VCaP (cell line): Measurements from ENCODE around the gene RAB27A.
"Not testable (repeated sequence)": the region's sequence is repeated elsewhere in the genome, so short reads cannot be mapped to it uniquely, and the experiment has no call there.

Experiments
- H3K27ac ChIP-seq: fragments of 450-650 bp; 2 replicates; pipeline ENCODE4 v1.5.1; 2017
- TF ChIP-seq, protein P1 (sequence below): fragments of 450-650 bp; conservative IDR thresholded peaks from 2 replicates; pipeline ENCODE4 v1.5.1; 2017; ENCODE audit warnings: mild to moderate bottlenecking, moderate library complexity

Gene RAB27A

DNA sequence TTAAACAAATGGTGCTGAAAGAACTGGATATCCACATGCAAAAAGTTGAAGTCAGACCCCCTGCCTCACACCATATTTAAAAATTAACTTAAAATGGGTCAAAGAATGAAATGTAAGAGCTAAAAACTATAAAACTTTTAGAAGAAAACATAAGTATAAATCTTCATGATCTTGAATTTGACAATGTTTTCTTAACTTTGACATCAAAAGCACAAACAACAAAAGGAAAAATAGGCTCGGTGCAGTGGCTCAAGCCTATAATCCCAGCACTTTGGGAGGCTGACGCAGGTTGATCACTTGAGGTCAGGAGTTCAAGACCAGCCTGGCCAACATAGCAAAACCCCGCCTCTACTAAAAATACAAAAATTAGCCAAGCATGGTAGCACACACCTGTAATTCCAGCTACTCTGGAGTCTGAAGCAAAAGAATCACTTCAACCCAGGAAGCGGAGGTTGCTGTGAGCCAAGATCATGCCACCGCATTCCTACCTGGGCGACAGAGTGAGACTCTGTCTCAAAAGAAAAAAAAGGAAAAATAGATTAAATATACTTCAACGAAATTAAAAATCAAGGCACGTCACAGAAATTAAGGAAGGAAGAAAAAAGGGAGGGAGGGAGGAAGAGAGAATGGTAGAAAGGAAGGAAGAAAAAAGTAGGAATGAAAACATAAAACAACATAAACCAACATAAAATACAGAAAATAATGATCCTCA lies 1.5 kb downstream of the RAB27A start:
- TF ChIP-seq, protein P1, sequence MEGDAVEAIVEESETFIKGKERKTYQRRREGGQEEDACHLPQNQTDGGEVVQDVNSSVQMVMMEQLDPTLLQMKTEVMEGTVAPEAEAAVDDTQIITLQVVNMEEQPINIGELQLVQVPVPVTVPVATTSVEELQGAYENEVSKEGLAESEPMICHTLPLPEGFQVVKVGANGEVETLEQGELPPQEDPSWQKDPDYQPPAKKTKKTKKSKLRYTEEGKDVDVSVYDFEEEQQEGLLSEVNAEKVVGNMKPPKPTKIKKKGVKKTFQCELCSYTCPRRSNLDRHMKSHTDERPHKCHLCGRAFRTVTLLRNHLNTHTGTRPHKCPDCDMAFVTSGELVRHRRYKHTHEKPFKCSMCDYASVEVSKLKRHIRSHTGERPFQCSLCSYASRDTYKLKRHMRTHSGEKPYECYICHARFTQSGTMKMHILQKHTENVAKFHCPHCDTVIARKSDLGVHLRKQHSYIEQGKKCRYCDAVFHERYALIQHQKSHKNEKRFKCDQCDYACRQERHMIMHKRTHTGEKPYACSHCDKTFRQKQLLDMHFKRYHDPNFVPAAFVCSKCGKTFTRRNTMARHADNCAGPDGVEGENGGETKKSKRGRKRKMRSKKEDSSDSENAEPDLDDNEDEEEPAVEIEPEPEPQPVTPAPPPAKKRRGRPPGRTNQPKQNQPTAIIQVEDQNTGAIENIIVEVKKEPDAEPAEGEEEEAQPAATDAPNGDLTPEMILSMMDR: no peak
- no peak overlapping the region for H3K27ac ChIP-seq

DNA sequence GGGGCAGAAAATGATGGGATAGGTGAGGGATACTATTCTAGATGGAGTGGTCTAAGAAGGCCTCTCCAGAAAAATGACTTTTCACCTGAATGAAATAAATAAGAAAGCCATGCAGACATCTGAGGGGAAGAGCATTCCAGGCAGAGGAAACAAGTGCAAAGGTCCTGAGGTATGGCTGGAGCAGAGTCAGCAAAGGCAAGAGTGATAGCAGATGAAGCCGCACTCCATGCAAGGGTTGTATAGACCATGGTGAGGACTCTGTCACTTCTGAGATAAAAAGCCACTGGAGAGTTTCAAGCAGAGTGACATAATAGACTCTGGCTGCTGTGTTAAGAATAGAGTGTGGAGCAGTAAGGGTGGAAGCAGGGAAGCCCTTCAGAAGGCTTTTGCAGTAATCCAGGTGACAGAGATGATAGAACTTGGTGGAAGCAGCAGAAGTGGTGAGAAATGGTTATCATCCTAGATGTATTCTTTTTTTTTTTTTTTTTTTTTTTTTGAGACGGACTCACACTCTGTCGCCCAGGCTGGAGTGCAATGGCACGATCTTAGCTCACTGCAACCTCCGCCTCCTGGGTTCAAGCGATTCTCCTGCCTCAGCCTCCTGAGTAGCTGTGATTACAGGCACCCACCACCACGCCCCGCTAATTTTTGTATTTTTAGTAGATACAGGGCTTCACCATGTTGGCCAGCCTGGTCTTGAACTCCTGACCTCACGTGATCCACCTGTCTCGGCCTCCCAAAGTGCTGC lies 3.0 kb downstream of the RAB27A start:
- H3K27ac ChIP-seq: not testable (repeated sequence)

DNA sequence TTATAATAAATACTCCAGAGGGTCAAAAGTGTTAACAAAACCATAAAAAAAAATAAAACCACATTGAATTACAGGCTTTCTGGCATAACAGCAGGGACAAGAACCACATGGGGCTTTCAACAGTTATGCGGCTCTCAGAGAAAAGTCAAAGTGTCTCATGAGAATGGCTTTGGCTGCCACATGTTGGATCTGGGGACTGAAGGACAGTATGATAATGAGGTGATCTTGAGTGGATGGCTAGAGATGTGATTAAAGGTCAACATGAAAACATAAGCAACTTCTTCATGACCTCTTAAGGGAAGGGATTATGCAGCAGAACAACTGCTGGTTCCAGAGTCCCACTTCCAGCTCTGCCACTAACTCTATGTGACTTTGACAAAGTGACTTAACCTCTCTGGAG lies 5.2 kb downstream of the RAB27A start:
- no peak overlapping the region; the same call in 1 of the 2 replicates for H3K27ac ChIP-seq
- TF ChIP-seq, protein P1: no peak

DNA sequence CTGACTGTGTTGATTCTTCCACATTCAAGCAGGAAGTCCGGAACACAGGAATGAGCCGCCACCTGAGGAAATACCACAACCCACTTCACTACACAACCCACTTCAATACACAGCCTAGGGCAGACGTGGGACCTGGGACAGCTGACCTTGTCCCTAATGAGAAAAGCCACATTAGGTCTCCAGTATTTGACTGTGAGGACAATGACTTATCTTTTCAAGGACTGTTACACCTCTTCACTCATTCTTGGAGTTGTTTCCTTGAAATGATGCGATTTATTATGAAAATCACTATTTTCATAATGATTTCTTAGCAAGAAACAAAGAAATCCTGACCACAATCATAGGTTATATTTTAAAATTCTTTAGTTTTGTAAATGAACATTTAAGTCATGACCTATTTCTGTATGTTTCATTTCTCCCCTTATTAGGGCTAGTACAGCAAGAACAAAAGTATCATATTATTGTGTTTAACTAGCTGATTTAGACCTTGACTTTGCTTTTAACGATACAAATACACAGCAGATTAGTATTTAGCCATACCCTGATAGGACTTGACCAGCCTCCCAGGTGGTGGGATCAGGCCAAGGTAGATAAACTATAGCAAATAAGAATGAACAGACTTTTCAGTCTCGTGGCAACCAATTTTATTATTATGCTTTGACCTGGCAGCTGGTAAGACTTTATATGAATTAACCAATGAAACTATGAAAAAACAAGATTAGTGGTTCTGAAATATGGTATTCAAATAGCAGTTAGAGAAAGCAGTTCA lies 6.0 kb downstream of the RAB27A start:
- TF ChIP-seq, protein P1: no peak
- no peak overlapping the region; the same call in 1 of the 2 replicates for H3K27ac ChIP-seq

DNA sequence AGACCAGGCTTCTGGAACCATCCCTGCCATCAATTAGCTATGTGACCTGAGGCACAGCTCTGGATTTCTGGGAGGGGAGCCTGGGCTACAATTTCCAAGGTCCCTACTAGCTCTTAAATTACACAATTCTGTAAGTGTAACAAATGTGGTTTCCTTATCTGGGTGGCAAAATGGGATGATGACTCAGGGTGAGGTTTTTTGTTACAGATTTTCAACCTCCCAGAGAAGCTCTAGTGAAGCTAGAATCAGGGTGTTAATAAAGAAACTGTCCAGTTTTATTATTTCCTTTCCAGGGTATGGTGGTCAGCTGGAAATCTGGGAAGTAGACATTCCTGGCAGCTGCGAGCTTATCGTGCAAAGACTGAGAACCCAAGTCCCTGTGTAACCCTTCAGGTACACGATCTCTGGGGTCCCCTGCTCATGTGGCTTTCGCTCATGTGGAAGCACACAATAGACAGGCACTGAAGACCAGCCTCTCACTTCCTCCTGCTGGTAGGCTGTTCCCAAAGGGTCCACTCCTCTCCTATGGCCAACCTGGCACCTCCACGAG lies 7.3 kb downstream of the RAB27A start:
- TF ChIP-seq, protein P1: no peak
- no peak overlapping the region for H3K27ac ChIP-seq

DNA sequence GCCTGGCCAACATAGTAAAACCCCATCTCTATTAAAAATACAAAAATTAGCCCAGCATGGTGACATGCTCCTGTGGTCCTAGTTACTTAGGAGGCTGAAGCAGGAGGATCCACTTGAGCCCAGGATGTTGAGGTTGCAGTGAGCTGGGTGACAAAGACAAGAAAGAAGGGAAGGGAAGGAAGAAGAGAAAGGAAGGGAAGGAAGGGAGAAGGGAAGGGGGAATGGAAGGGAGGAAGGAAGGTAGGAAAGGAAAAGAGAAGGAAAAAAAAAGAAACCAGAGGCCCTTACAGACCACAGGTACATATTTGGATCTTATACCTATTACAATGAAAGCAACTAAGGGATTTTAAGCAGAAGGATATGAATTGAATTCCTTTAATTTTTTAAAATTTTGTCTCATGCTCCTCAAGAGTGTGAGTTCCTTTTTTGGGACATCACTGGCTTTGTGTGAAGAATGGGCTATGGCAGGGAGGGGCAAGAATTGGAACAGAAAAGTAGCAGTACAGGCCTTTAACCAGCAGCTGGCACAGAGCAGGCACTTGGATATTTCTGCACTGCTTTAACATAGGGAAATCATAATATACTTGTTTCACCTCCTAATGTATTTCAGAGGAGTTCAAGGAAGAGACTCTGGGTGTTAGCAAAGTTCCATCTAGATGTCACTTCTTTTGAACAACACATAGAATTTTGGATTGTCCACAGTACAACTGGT lies 7.9 kb downstream of the RAB27A start:
- TF ChIP-seq, protein P1: no peak
- H3K27ac ChIP-seq: no peak overlapping the region

DNA sequence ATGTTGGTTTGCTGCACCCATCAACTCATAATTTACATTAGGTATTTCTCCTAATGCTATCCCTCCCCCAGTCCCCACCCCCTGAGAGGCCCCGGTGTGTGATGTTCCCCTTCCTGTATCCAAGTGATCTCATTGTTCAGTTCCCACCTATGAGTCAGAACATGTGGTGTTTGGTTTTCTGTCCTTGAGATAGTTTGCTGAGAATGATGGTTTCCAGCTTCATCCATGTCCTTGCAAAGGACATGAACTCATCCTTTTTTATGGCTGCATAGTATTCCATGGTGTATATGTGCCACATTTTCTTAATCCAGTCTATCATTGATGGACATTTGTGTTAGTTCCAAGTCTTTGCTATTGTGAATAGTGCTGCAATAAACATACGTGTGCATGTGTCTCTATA lies 9.0 kb downstream of the RAB27A start:
- not testable (repeated sequence) for H3K27ac ChIP-seq
